CD4-positive, alpha-beta T cell treated with Interleukin-6 at 100 ng/mL for 8 hours (primary cell): Measurements from ENCODE around the gene USP37.

Source experiments
- DNase-seq: peaks from one replicate; pipeline ENCODE4 v3.0.0-alpha.2; 2020; ENCODE audit warnings: mixed read lengths, low spot score

The USP37 gene

GRCh38 chr2:218476676-218477075 is 91.5 kb downstream of the USP37 start:
- DNase-seq = no peak

GRCh38 chr2:218474527-218474926 is 93.6 kb downstream of the USP37 start:
- DNase-seq = no peak

- DNase-seq = no peak
Measured at GRCh38 chr2:218472988-218473387, 95.2 kb downstream of the USP37 start.

GRCh38 chr2:218471982-218472381 is 96.2 kb downstream of the USP37 start:
- DNase-seq = no peak

GRCh38 chr2:218471036-218471435 is 97.1 kb downstream of the USP37 start:
- no peak for DNase-seq

GRCh38 chr2:218470448-218470847 is 97.7 kb downstream of the USP37 start:
- DNase-seq = no peak

GRCh38 chr2:218465987-218466633 is 102.0 kb downstream of the USP37 start:
- DNase-seq = no peak

GRCh38 chr2:218458598-218458997 is 109.6 kb downstream of the USP37 start:
- DNase-seq = no peak

GRCh38 chr2:218456849-218457248 is 111.3 kb downstream of the USP37 start:
- no peak for DNase-seq

GRCh38 chr2:218452079-218452478 is 116.1 kb downstream of the USP37 start:
- no peak for DNase-seq

GRCh38 chr2:218448934-218449333 is 119.2 kb downstream of the USP37 start:
- no peak for DNase-seq

GRCh38 chr2:218447072-218447471 is 121.1 kb downstream of the USP37 start:
- DNase-seq = no peak

GRCh38 chr2:218446547-218446946 is 121.6 kb downstream of the USP37 start:
- DNase-seq = no peak

GRCh38 chr2:218445602-218446001 is 122.5 kb downstream of the USP37 start:
- no peak for DNase-seq

GRCh38 chr2:218444692-218445357 is 123.3 kb downstream of the USP37 start:
- no peak for DNase-seq

- no peak for DNase-seq
Measured at GRCh38 chr2:218438596-218438995, 129.6 kb downstream of the USP37 start.

- DNase-seq = no peak
Measured at GRCh38 chr2:218437969-218438368, 130.2 kb downstream of the USP37 start.

GRCh38 chr2:218436992-218437391 is 131.2 kb downstream of the USP37 start:
- no peak for DNase-seq

GRCh38 chr2:218435003-218435982 is 132.9 kb downstream of the USP37 start:
- no peak for DNase-seq

- no peak for DNase-seq
Measured at GRCh38 chr2:218434456-218434855, 133.7 kb downstream of the USP37 start.

- no peak for DNase-seq
Measured at GRCh38 chr2:218432676-218433365, 135.3 kb downstream of the USP37 start.

GRCh38 chr2:218431878-218432277 is 136.3 kb downstream of the USP37 start:
- DNase-seq = no peak
